Lower lobe of right lung (tissue), 2 donors: ENCODE results near the gene THY1. TPM values are rescaled to one million over a fixed set of nuclear protein-coding genes. Genes with fewer than 3 reads are reported as not detected.
A peak's percentile ranks its signal among the peaks of the same experiment; 100 is the strongest.

Experiments
- ATAC-seq, 2 donors: fragments of 200-7000 bp; cut with Tn5 transposase; one replicate each; pipeline ENCODE4 v1.9.1; 2020 to 2022; ENCODE audit warnings: mild to moderate bottlenecking in 2 of 2, moderate library complexity in 2 of 2
- DNase-seq: peaks from one replicate; pipeline ENCODE4 v3.0.0-alpha.2; 2020
- H3K27ac ChIP-seq: fragments of 200-600 bp; one replicate; pipeline ENCODE4 v1.8.0; 2022
- H3K27me3 ChIP-seq: fragments of 200-600 bp; one replicate; pipeline ENCODE4 v1.8.0; 2022; ENCODE audit warnings: low read depth
- H3K36me3 ChIP-seq: fragments of 200-600 bp; one replicate; pipeline ENCODE4 v1.8.0; 2022; ENCODE audit warnings: mild to moderate bottlenecking
- H3K4me1 ChIP-seq: fragments of 200-600 bp; one replicate; pipeline ENCODE4 v1.8.0; 2022
- H3K4me3 ChIP-seq: fragments of 200-600 bp; one replicate; pipeline ENCODE4 v1.8.0; 2022; ENCODE audit warnings: mild to moderate bottlenecking
- H3K9me3 ChIP-seq: fragments of 200-600 bp; one replicate; pipeline ENCODE4 v1.8.0; 2022
- intact Hi-C: fragments of 100-400 bp; cut with DNase I; formaldehyde crosslinking; loops from one replicate; pipeline ENCODE4 v1.11.0; 2022
- total RNA-seq: library from RNA; stranded (reverse); fragmentation: NEBNext Ultra II Directional; extraction: Animal tissue kit (Norgen Biotek cat#: 25700); gene quantifications from one replicate; pipeline ENCODE4 v1.2.1, GENCODE V29; 2021
- TF ChIP-seq, protein P1 (sequence below): fragments of 200-600 bp; IDR thresholded peaks from one replicate; pipeline ENCODE4 v1.8.0; 2022; ENCODE audit warnings: antibody characterized with exemption, mild to moderate bottlenecking
- donor health status: DM: no; HTN: yes; CAD: no; lungs with severe emphysema.

THY1 gene
- total RNA-seq, 1 donor from 2014 or later: 7.5 TPM

DNA sequence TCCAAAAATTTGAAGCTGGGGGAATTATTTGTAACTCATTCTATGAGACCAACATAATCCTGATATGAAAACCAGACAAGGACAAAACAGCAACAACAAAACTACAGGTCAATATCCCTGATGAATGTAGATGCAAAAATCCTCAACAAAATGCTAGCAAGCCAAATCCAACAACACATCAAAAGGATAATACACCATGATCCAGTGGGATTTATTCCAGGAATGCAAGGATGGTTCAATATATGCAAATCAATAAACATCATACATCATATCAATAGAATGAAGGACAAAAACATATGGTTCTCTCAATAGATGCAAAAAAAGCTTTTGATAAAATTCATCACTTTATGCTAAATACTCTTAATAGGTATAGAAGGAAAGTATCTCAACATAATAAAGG lies 22.1 kb downstream of the THY1 start:
- TF ChIP-seq, protein P1, sequence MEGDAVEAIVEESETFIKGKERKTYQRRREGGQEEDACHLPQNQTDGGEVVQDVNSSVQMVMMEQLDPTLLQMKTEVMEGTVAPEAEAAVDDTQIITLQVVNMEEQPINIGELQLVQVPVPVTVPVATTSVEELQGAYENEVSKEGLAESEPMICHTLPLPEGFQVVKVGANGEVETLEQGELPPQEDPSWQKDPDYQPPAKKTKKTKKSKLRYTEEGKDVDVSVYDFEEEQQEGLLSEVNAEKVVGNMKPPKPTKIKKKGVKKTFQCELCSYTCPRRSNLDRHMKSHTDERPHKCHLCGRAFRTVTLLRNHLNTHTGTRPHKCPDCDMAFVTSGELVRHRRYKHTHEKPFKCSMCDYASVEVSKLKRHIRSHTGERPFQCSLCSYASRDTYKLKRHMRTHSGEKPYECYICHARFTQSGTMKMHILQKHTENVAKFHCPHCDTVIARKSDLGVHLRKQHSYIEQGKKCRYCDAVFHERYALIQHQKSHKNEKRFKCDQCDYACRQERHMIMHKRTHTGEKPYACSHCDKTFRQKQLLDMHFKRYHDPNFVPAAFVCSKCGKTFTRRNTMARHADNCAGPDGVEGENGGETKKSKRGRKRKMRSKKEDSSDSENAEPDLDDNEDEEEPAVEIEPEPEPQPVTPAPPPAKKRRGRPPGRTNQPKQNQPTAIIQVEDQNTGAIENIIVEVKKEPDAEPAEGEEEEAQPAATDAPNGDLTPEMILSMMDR: no peak
- DNase-seq: no peak
- peaks cover 24% of the 10 kb centered on the region for H3K9me3 ChIP-seq
- no peak overlapping the region for H3K27ac ChIP-seq
- H3K36me3 ChIP-seq: no peaks in the 10 kb centered on the region
- no peaks in the 10 kb centered on the region for H3K27me3 ChIP-seq
- intact Hi-C loops: no loop called here
- no peak overlapping the region for H3K4me3 ChIP-seq
- ATAC-seq: no peak
- no peaks in the 10 kb centered on the region for H3K4me1 ChIP-seq

- TF ChIP-seq, protein P1: no peak
Measured at GRCh38 chr11:119397740-119398139, 25.2 kb downstream of the THY1 start.

DNA sequence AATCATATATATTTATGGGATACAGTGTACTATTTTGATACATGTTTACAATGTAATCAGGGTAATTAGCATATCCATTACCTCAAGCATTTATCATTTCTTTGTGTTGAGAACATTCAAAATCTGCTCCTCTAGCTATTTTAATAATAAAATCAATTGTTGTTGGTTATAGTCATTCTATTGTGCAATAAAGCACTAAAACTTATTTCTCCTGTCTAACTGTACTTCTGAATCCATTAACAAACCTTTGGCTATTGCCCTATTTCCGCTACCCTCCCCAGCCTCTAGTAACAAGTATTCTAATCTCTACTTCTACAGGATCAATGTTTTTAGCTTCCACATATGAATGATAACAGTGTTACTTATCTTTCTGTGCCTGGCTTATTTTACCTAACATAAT lies 26.1 kb downstream of the THY1 start:
- no peak overlapping the region for H3K4me3 ChIP-seq
- H3K27me3 ChIP-seq: peaks cover 4% of the 10 kb centered on the region
- ATAC-seq: no peak
- H3K27ac ChIP-seq: no peak overlapping the region
- DNase-seq: no peak
- peaks cover 23% of the 10 kb centered on the region for H3K9me3 ChIP-seq
- TF ChIP-seq, protein P1: no peak
- H3K4me1 ChIP-seq: no peaks in the 10 kb centered on the region
- no peaks in the 10 kb centered on the region for H3K36me3 ChIP-seq
- intact Hi-C loops: no loop called here

More at GRCh38 chr11:119397740-119398139, 25.2 kb downstream of the THY1 start:
- Histone ChIP-seq H3K9me3 (peaks cover 24% of the 10 kb centered on the region), H3K4me3 (no peak overlapping the region), H3K36me3 (no peaks in the 10 kb centered on the region), H3K27me3 (peaks cover 4% of the 10 kb centered on the region), H3K27ac (no peak overlapping the region), H3K4me1 (no peaks in the 10 kb centered on the region)
- ATAC-seq: no peak
- intact Hi-C loops: no loop called here
- no peak for DNase-seq

- no peaks in the 10 kb centered on the region for H3K4me1 ChIP-seq
- no peaks in the 10 kb centered on the region for H3K9me3 ChIP-seq
- H3K4me3 ChIP-seq: no peak overlapping the region
- peaks cover 4% of the 10 kb centered on the region for H3K27me3 ChIP-seq
- no peaks in the 10 kb centered on the region for H3K36me3 ChIP-seq
- intact Hi-C loops: no loop called here
- TF ChIP-seq, protein P1: no peak
- ATAC-seq (no peak), DNase-seq (no peak)
- H3K27ac ChIP-seq: no peak overlapping the region
Measured at GRCh38 chr11:119391275-119391674, 31.7 kb downstream of the THY1 start.

DNA sequence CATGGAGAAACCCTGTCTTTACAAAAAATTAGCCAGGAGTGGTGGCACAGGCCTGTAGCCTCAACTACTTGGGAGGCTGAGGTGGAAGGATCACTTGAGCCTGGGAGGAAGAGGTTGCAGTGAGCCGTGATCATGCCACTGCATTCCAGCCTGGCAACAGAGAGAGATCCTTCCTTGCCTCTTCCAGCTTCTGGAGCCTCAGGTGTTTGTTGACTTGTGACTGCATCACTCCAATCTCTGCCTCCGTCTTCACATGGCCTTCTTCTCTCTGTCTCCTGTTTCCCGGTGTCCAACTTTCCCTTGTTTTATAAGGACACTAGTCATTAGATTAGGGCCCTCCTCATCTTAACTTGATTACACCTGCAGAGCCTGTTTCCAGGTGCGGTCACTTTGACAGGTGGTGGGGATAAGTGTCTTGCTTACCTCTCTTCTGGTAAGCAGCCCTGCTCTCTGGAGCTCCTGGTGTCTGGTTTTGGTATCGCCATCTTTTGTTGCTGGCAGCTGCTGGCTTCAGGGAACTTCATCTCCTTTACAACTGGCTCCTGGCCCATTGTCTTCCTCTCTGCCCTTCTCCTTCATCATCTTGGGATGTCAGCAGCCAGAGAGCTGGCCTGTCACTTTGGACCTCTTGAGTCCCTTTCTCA lies 33.2 kb downstream of the THY1 start:
- Histone ChIP-seq H3K27ac (no peak overlapping the region), H3K4me1 (no peaks in the 10 kb centered on the region), H3K27me3 (peaks cover 4% of the 10 kb centered on the region), H3K9me3 (no peaks in the 10 kb centered on the region), H3K36me3 (no peaks in the 10 kb centered on the region), H3K4me3 (no peak overlapping the region)
- ATAC-seq (no peak), DNase-seq (no peak)
- intact Hi-C loops: no loop called here
- TF ChIP-seq, protein P1: peak; percentile 13
